ENCODE data around the gene SLC22A3.

The SLC22A3 gene

DNA sequence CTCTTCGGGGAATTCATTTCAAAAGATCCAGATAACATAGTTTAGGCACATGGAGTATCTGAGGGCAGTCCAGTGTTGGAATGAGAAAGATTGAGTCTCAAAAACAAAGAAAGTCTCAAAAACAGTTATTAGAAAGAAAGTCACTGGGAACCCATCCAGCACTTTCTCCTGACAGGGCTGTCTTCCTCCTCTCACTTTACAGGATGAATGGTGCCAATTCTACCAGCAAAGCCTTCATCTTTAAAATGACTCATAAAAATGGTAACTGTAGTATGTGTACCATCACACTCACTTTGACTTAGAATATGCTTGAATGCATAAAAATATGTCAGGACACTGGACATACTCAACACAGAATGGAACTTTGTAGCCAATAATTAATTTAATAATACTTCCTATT lies 71.3 kb downstream of the SLC22A3 start:
- H3K4me3 ChIP-seq (ENCODE audit: control insufficient read depth, low read depth, low read length): no peak overlapping the region
- TF ChIP-seq, protein P1, sequence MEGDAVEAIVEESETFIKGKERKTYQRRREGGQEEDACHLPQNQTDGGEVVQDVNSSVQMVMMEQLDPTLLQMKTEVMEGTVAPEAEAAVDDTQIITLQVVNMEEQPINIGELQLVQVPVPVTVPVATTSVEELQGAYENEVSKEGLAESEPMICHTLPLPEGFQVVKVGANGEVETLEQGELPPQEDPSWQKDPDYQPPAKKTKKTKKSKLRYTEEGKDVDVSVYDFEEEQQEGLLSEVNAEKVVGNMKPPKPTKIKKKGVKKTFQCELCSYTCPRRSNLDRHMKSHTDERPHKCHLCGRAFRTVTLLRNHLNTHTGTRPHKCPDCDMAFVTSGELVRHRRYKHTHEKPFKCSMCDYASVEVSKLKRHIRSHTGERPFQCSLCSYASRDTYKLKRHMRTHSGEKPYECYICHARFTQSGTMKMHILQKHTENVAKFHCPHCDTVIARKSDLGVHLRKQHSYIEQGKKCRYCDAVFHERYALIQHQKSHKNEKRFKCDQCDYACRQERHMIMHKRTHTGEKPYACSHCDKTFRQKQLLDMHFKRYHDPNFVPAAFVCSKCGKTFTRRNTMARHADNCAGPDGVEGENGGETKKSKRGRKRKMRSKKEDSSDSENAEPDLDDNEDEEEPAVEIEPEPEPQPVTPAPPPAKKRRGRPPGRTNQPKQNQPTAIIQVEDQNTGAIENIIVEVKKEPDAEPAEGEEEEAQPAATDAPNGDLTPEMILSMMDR (IDR thresholded peaks at IDR 0.05; ENCODE audit: control insufficient read depth, insufficient read depth, low read depth, low read length, missing control alignments): no peak
- no peak for DNase-seq (ENCODE audit: low read depth)

DNA sequence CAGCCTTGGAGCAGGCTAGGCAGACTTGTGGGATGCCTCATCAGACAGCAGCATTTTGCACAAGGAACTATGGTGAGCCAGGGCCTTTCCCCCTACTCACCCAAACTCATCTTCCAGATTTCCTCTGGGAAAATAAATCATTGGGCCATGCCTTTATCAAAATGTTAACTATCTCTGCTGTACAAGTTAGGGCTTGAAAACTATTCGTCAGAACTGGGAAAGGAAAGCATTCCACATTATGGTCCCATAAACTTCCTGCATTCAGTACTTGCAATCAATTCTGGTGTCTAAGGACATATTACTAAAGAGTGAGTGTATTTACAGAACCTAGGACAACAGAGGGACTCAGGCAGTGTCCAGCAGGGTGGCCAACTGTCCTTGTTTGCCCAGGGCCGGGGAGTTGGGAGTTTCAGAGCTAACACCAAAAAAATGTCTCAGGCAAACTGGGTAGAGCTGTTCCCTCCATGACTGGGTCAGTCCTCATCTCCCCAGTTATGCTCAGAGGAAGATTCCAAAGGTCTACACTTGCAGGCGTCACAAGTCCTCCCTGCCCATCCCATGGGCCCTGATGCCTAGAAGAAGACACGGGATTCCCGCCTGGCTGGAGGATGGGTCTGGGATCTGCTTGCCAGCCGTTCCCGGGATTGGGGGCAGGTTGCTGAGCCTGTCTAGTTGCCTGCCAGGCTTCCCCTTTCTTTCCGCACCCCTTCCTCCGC lies 72.2 kb downstream of the SLC22A3 start:
- DNase-seq (ENCODE audit: low read depth): no peak
- TF ChIP-seq, protein P1 (IDR thresholded peaks at IDR 0.05; ENCODE audit: control insufficient read depth, insufficient read depth, low read depth, low read length, missing control alignments): no peak
- H3K4me3 ChIP-seq (ENCODE audit: control insufficient read depth, low read depth, low read length): no peak overlapping the region

DNA sequence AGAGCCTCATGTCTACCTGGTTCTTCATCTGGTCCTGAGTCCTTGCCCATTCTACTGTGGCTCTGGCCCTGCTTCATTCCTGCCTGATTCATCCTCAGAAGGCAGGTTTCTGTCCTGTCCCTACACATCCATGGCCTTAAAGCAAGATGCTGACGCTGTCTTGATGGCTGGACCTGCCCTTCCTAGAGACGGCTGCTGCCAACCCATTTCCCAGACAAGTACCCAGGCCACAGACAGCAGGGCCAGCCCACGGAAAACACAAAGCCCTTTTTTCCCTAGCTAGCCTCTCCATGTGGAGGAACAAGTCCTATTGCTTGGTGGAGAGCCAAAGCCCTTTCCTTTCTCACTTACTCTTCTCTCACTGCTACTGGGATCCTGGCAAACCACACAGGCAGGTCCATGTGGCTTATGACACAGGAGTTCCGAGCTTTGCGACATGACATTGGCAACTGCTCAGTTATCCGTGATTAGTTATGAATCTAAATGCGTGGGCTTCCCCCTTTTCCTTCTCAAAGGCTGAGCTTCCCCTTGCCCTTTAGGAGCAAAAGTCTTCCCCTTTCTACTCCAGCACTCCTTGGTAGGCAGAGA lies 72.9 kb downstream of the SLC22A3 start:
- no peak overlapping the region for H3K4me3 ChIP-seq (ENCODE audit: control insufficient read depth, low read depth, low read length)
- TF ChIP-seq, protein P1 (IDR thresholded peaks at IDR 0.05; ENCODE audit: control insufficient read depth, insufficient read depth, low read depth, low read length, missing control alignments): no peak
- no peak for DNase-seq (ENCODE audit: low read depth)

DNA sequence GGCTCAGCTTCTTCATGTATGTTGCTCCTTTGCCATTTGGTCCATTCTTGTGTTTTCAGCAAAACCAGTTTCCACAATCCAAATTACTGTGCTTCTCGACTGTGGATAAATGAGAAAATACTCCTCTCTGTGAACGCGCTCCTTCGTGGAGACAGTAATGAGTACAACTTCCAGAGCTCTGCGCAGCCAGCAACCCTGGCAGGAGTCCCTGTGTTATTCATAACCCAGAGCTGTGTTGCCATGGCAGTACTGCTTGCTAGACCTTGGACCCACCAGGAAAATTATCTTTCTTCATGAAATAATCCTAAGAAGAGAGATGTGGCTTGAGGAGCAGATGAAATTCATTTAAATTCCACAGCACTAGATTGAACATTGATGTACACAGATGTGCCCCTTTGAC lies 73.7 kb downstream of the SLC22A3 start:
- DNase-seq (ENCODE audit: low read depth): no peak
- no peak overlapping the region for H3K4me3 ChIP-seq (ENCODE audit: control insufficient read depth, low read depth, low read length)
- TF ChIP-seq, protein P1 (IDR thresholded peaks at IDR 0.05; ENCODE audit: control insufficient read depth, insufficient read depth, low read depth, low read length, missing control alignments): no peak

GRCh38 chr6:160424256-160424655 lies 76.1 kb downstream of the SLC22A3 start:
- H3K4me3 ChIP-seq (ENCODE audit: control insufficient read depth, low read depth, low read length): no peak overlapping the region
- TF ChIP-seq, protein P1 (IDR thresholded peaks at IDR 0.05; ENCODE audit: control insufficient read depth, insufficient read depth, low read depth, low read length, missing control alignments): no peak
- no peak for DNase-seq (ENCODE audit: low read depth)

DNA sequence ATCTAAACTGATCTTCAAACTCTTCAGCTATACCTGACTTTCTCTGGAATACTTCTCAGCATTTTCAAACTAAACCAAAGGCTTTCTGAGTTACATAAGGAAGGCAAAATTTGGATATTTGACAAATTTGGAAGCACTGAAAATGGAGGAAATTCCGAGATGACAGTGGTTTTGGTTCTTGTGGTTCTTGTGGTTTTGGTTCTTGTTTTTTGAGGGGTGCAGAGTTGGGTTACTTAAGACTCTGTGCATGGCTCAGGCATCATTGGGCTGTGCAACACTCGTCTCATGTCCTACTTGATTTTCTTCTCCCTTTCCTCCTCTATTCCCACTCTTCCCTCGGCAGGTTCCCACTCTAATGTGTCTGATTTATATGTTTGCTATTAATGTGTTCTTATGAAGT lies 78.0 kb downstream of the SLC22A3 start:
- H3K4me3 ChIP-seq (ENCODE audit: control insufficient read depth, low read depth, low read length): no peak overlapping the region
- TF ChIP-seq, protein P1 (IDR thresholded peaks at IDR 0.05; ENCODE audit: control insufficient read depth, insufficient read depth, low read depth, low read length, missing control alignments): no peak
- no peak for DNase-seq (ENCODE audit: low read depth)

Data from AG09309 (cell line).